Measurements from ENCODE around the gene BPHL. TPM values are rescaled to one million over a fixed set of nuclear protein-coding genes. Genes with fewer than 3 reads are reported as not detected.
"Not testable (repeated sequence)": the region's sequence is repeated elsewhere in the genome, so short reads cannot be mapped to it uniquely, and the experiment has no call there.

Gene BPHL
- polyA plus RNA-seq, 4 donors: 47.3 to 74.9 (median 68.2) TPM

GRCh38 chr6:3151691-3152090, 33.2 kb downstream of the BPHL start:
- DNase-seq (ENCODE audit: low read depth in 4 of 4, low spot score in 2 of 4): no peak

GRCh38 chr6:3152689-3153088, 34.2 kb downstream of the BPHL start:
- no peak for DNase-seq (ENCODE audit: low read depth in 4 of 4, low spot score in 2 of 4)

- DNase-seq (ENCODE audit: low read depth in 4 of 4, low spot score in 2 of 4): not testable (repeated sequence)
These were observed 36.9 kb downstream of the BPHL start for GRCh38 chr6:3155416-3155815.

- not testable (repeated sequence) for DNase-seq (ENCODE audit: low read depth in 4 of 4, low spot score in 2 of 4)
These were observed 37.9 kb downstream of the BPHL start for GRCh38 chr6:3156184-3157130.

- peak in 1 of 4 donors; percentile 61 for DNase-seq (ENCODE audit: low read depth in 4 of 4, low spot score in 2 of 4)
These were observed 38.8 kb downstream of the BPHL start, which contains the start of gene TUBB2A for GRCh38 chr6:3157131-3157933. TSS of gene TUBB2A (minus strand) at chr6:3157544. CDS start at chr6:3157463, 81 bp downstream.

GRCh38 chr6:3159805-3160781, 41.6 kb downstream of the BPHL start:
- DNase-seq (ENCODE audit: low read depth in 4 of 4, low spot score in 2 of 4): no peak

GRCh38 chr6:3162067-3162497, 43.6 kb downstream of the BPHL start:
- no peak for DNase-seq (ENCODE audit: low read depth in 4 of 4, low spot score in 2 of 4)

- DNase-seq (ENCODE audit: low read depth in 4 of 4, low spot score in 2 of 4): peak in 2 of 4 donors; percentile 41 to 67
These were observed 44.2 kb downstream of the BPHL start for GRCh38 chr6:3162565-3163247.

GRCh38 chr6:3163248-3163594, 44.7 kb downstream of the BPHL start:
- no peak for DNase-seq (ENCODE audit: low read depth in 4 of 4, low spot score in 2 of 4)

- DNase-seq (ENCODE audit: low read depth in 4 of 4, low spot score in 2 of 4): no peak
These were observed 45.9 kb downstream of the BPHL start for GRCh38 chr6:3164388-3164787.

GRCh38 chr6:3165631-3166534, 47.4 kb downstream of the BPHL start:
- DNase-seq (ENCODE audit: low read depth in 4 of 4, low spot score in 2 of 4): no peak

- DNase-seq (ENCODE audit: low read depth in 4 of 4, low spot score in 2 of 4): not testable (repeated sequence)
These were observed 48.2 kb downstream of the BPHL start for GRCh38 chr6:3166535-3167225.

- DNase-seq (ENCODE audit: low read depth in 4 of 4, low spot score in 2 of 4): not testable (repeated sequence)
These were observed 49.5 kb downstream of the BPHL start for GRCh38 chr6:3168046-3168445.

GRCh38 chr6:3170676-3171075, 52.2 kb downstream of the BPHL start:
- DNase-seq (ENCODE audit: low read depth in 4 of 4, low spot score in 2 of 4): not testable (repeated sequence)

GRCh38 chr6:3171313-3172175, 53.0 kb downstream of the BPHL start:
- not testable (repeated sequence) for DNase-seq (ENCODE audit: low read depth in 4 of 4, low spot score in 2 of 4)

- DNase-seq (ENCODE audit: low read depth in 4 of 4, low spot score in 2 of 4): not testable (repeated sequence)
These were observed 54.3 kb downstream of the BPHL start for GRCh38 chr6:3172789-3173188.

GRCh38 chr6:3173636-3174089, 55.2 kb downstream of the BPHL start:
- DNase-seq (ENCODE audit: low read depth in 4 of 4, low spot score in 2 of 4): not testable (repeated sequence)

Data from left renal cortex interstitium (tissue), 4 donors.